BLaER1 treated with 17β-estradiol and CSF1 and Interleukin-3, amounts not matched to agents 10 nM and 100 nM (cell line): ENCODE measurements around the gene GTPBP1.

Experiments
- H3K27ac ChIP-seq, 11 experiments: shearing (Covaris generic); formaldehyde crosslinking; 2 replicates each; pipeline ENCODE4 v1.8.1; 2022
- H3K27me3 ChIP-seq, 11 experiments: shearing (Covaris generic); formaldehyde crosslinking; 2 replicates each; pipeline ENCODE4 v1.8.1; 2022
- H3K36me3 ChIP-seq, 11 experiments: shearing (Covaris generic); formaldehyde crosslinking; 2 replicates each; pipeline ENCODE4 v1.8.1; 2022
- H3K4me1 ChIP-seq, 10 experiments: shearing (Covaris generic); formaldehyde crosslinking; 2 replicates each; pipeline ENCODE4 v1.8.1; 2022
- H3K4me2 ChIP-seq, 11 experiments: shearing (Covaris generic); formaldehyde crosslinking; 2 replicates each; pipeline ENCODE4 v1.8.1; 2022
- H3K4me3 ChIP-seq, 10 experiments: shearing (Covaris generic); formaldehyde crosslinking; 2 replicates each; pipeline ENCODE4 v1.8.1; 2022
- H3K9ac ChIP-seq, 11 experiments: shearing (Covaris generic); formaldehyde crosslinking; 2 replicates each; pipeline ENCODE4 v1.8.1; 2022
- H3K9me3 ChIP-seq, 11 experiments: shearing (Covaris generic); formaldehyde crosslinking; replicated peaks in 1 of 11; 2 replicates each; pipeline ENCODE4 v1.8.1; 2022
- H4K20me1 ChIP-seq, 11 experiments: shearing (Covaris generic); formaldehyde crosslinking; 2 replicates each; pipeline ENCODE4 v1.8.1; 2022
- Cebpa-rat ChIP-seq, 11 experiments: shearing (Covaris generic); IDR thresholded peaks; 2 replicates each; pipeline ENCODE4 v1.8.1; 2022

GTPBP1 gene

GRCh38 chr22:38716271-38716670 lies 10.5 kb downstream of the GTPBP1 start:
- no peak overlapping the region for H3K27ac ChIP-seq
- peaks cover 58 to 90% (median 74%) of the 10 kb centered on the region in 11 experiments for H4K20me1 ChIP-seq
- peaks cover 57 to 97% (median 74%) of the 10 kb centered on the region in 11 experiments for H3K36me3 ChIP-seq
- H3K4me2 ChIP-seq: no peak overlapping the region
- H3K9ac ChIP-seq: no peak overlapping the region
- H3K4me3 ChIP-seq: no peak overlapping the region
- TF ChIP-seq Cebpa-rat (IDR thresholded peaks at IDR 0.05): no peak
- no peaks in the 10 kb centered on the region for H3K9me3 ChIP-seq
- H3K27me3 ChIP-seq: no peaks in the 10 kb centered on the region
- peaks cover 0 to 51% (median 19%) of the 10 kb centered on the region in 10 experiments; a peak in 12 of 20 replicates for H3K4me1 ChIP-seq

GRCh38 chr22:38716826-38717225 lies 11.1 kb downstream of the GTPBP1 start:
- peaks cover 62 to 97% (median 75%) of the 10 kb centered on the region in 11 experiments for H3K36me3 ChIP-seq
- no peaks in the 10 kb centered on the region for H3K27me3 ChIP-seq
- peaks cover 0 to 51% (median 19%) of the 10 kb centered on the region in 10 experiments; a peak in 12 of 20 replicates for H3K4me1 ChIP-seq
- TF ChIP-seq Cebpa-rat (IDR thresholded peaks at IDR 0.05): no peak
- H3K4me2 ChIP-seq: no peak overlapping the region
- no peaks in the 10 kb centered on the region for H3K9me3 ChIP-seq
- no peak overlapping the region for H3K27ac ChIP-seq
- H3K9ac ChIP-seq: no peak overlapping the region
- H3K4me3 ChIP-seq: no peak overlapping the region
- peaks cover 53 to 88% (median 68%) of the 10 kb centered on the region in 11 experiments for H4K20me1 ChIP-seq

- Histone ChIP-seq H3K4me2 (no peak overlapping the region), H3K27ac (no peak overlapping the region), H4K20me1 (peaks cover 49 to 83% (median 64%) of the 10 kb centered on the region in 11 experiments), H3K27me3 (no peaks in the 10 kb centered on the region), H3K4me3 (no peak overlapping the region), H3K4me1 (peaks cover 0 to 49% (median 18%) of the 10 kb centered on the region in 10 experiments; a peak in 12 of 20 replicates), H3K36me3 (peaks cover 63 to 97% (median 75%) of the 10 kb centered on the region in 11 experiments), H3K9me3 (no peaks in the 10 kb centered on the region), H3K9ac (no peak overlapping the region)
- TF ChIP-seq Cebpa-rat (IDR thresholded peaks at IDR 0.05): no peak
Measured at GRCh38 chr22:38717244-38717643, 11.5 kb downstream of the GTPBP1 start.

GRCh38 chr22:38718414-38718813 lies 12.7 kb downstream of the GTPBP1 start:
- Histone ChIP-seq H3K4me1 (peaks cover 0 to 37% (median 7%) of the 10 kb centered on the region in 10 experiments; a peak in 9 of 20 replicates), H3K27ac (no peak overlapping the region), H3K27me3 (no peaks in the 10 kb centered on the region), H3K36me3 (peaks cover 71 to 97% (median 82%) of the 10 kb centered on the region in 11 experiments), H3K4me2 (peak overlapping the region in 3 of 11 experiments; percentile 23 to 44 (median 33); a peak in 1 of 22 replicates), H3K9ac (no peak overlapping the region), H4K20me1 (peaks cover 37 to 72% (median 58%) of the 10 kb centered on the region in 11 experiments), H3K9me3 (no peaks in the 10 kb centered on the region), H3K4me3 (no peak overlapping the region)
- TF ChIP-seq Cebpa-rat (IDR thresholded peaks at IDR 0.05): no peak

GRCh38 chr22:38719196-38719595 lies 13.5 kb downstream of the GTPBP1 start:
- H4K20me1 ChIP-seq: peaks cover 30 to 64% (median 54%) of the 10 kb centered on the region in 11 experiments
- no peaks in the 10 kb centered on the region for H3K27me3 ChIP-seq
- H3K4me2 ChIP-seq: no peak overlapping the region
- no peak overlapping the region for H3K4me3 ChIP-seq
- H3K27ac ChIP-seq: no peak overlapping the region
- H3K4me1 ChIP-seq: peaks cover 0 to 29% (median 4%) of the 10 kb centered on the region in 10 experiments; a peak in 9 of 20 replicates
- H3K36me3 ChIP-seq: peaks cover 79 to 100% (median 89%) of the 10 kb centered on the region in 11 experiments
- H3K9me3 ChIP-seq: no peaks in the 10 kb centered on the region
- 0 out of 22 replicates have a peak overlapping the region, but pooled peaks of 1 of the 11 experiments have one; percentile 4 for H3K9ac ChIP-seq
- TF ChIP-seq Cebpa-rat (IDR thresholded peaks at IDR 0.05): no peak; a peak in 1 of 22 replicates

- H3K4me2 ChIP-seq: no peak overlapping the region
- H3K27me3 ChIP-seq: no peaks in the 10 kb centered on the region
- peaks cover 19 to 52% (median 44%) of the 10 kb centered on the region in 11 experiments for H4K20me1 ChIP-seq
- H3K9me3 ChIP-seq: no peaks in the 10 kb centered on the region
- H3K36me3 ChIP-seq: peaks cover 88 to 100% (median 93%) of the 10 kb centered on the region in 11 experiments
- peaks cover 0 to 18% (median 2%) of the 10 kb centered on the region in 10 experiments; a peak in 8 of 20 replicates for H3K4me1 ChIP-seq
- H3K27ac ChIP-seq: no peak overlapping the region
- H3K4me3 ChIP-seq: no peak overlapping the region
- H3K9ac ChIP-seq: no peak overlapping the region
- TF ChIP-seq Cebpa-rat (IDR thresholded peaks at IDR 0.05): no peak
Measured at GRCh38 chr22:38720350-38720749, 14.6 kb downstream of the GTPBP1 start.

- H4K20me1 ChIP-seq: peaks cover 13 to 51% (median 37%) of the 10 kb centered on the region in 11 experiments; a peak in 21 of 22 replicates
Measured at GRCh38 chr22:38721551-38721950, 15.8 kb downstream of the GTPBP1 start.

GRCh38 chr22:38724176-38724575 lies 18.4 kb downstream of the GTPBP1 start:
- Histone ChIP-seq H3K36me3 (peaks cover 88 to 100% (median 92%) of the 10 kb centered on the region in 11 experiments), H3K4me3 (no peak overlapping the region), H4K20me1 (peaks cover 23 to 61% (median 44%) of the 10 kb centered on the region in 11 experiments; a peak in 20 of 22 replicates), H3K9ac (peak overlapping the region in 1 of 11 experiments; percentile 14; a peak in 1 of 22 replicates), H3K27ac (no peak overlapping the region), H3K9me3 (no peaks in the 10 kb centered on the region), H3K4me1 (peaks cover 5 to 41% (median 37%) of the 10 kb centered on the region in 10 experiments; a peak in 19 of 20 replicates), H3K27me3 (no peaks in the 10 kb centered on the region), H3K4me2 (no peak overlapping the region)
- TF ChIP-seq Cebpa-rat (IDR thresholded peaks at IDR 0.05): no peak

More at GRCh38 chr22:38721551-38721950, 15.8 kb downstream of the GTPBP1 start:
- Histone ChIP-seq H3K9ac (no peak overlapping the region), H3K4me3 (no peak overlapping the region), H3K9me3 (no peaks in the 10 kb centered on the region), H3K4me1 (peaks cover 6 to 18% (median 12%) of the 10 kb centered on the region in 10 experiments), H3K27me3 (no peaks in the 10 kb centered on the region), H3K27ac (no peak overlapping the region), H3K36me3 (peaks cover 88 to 100% (median 93%) of the 10 kb centered on the region in 11 experiments), H3K4me2 (no peak overlapping the region)
- TF ChIP-seq Cebpa-rat (IDR thresholded peaks at IDR 0.05): no peak

GRCh38 chr22:38724926-38725571 lies 19.3 kb downstream of the GTPBP1 start:
- H4K20me1 ChIP-seq: peaks cover 25 to 70% (median 48%) of the 10 kb centered on the region in 11 experiments; a peak in 20 of 22 replicates
- H3K4me2 ChIP-seq: no peak overlapping the region
- TF ChIP-seq Cebpa-rat (IDR thresholded peaks at IDR 0.05): no peak
- H3K4me3 ChIP-seq: no peak overlapping the region
- peaks cover 94 to 100% (median 96%) of the 10 kb centered on the region in 11 experiments for H3K36me3 ChIP-seq
- H3K27me3 ChIP-seq: no peaks in the 10 kb centered on the region
- no peaks in the 10 kb centered on the region for H3K9me3 ChIP-seq
- H3K9ac ChIP-seq: no peak overlapping the region
- no peak overlapping the region for H3K27ac ChIP-seq
- H3K4me1 ChIP-seq: peaks cover 5 to 49% (median 43%) of the 10 kb centered on the region in 10 experiments; a peak in 19 of 20 replicates
